Hepatic stellate cell (primary cell): ENCODE measurements around the gene FAM25C.
"Not testable (repeated sequence)": the region's sequence is repeated elsewhere in the genome, so short reads cannot be mapped to it uniquely, and the experiment has no call there.

Source experiments
- DNase-seq: peaks from one replicate; pipeline ENCODE4 v3.0.0; 2011; ENCODE audit warnings: low spot score

Gene FAM25C

DNA sequence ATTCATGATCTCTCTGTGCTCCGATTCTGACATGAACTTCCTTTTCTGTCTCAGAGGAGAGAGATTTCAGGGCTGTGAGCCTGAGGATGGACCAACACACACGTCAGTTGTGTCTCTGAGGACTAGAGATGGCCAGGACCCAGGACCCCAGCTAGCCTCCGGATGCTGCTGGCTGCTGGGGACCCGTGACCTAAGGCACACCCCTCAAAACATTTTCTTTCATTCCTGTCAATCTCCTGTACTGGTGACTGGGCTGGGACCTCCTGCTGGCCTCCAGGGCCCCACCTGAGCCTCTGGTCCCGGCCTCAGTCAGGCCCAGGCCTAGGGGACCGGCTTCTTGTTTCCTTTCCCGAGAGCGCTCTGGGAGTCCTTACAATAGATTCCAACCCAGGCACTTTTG lies 42.4 kb downstream of the FAM25C start:
- not testable (repeated sequence) for DNase-seq

- DNase-seq: not testable (repeated sequence)
These were observed 52.2 kb downstream of the FAM25C start for GRCh38 chr10:47947424-47947823.
